Neuronal stem cell (in vitro differentiated cells): Measurements from ENCODE around the gene CUX1.
A peak's percentile ranks its signal among the peaks of the same experiment; 100 is the strongest.

ENCODE experiments used
- DNase-seq: peaks from one replicate; pipeline ENCODE4 v3.0.0-alpha.2; 2013; ENCODE audit warnings: low spot score
- H2AFZ ChIP-seq: one replicate; pipeline ENCODE4 v1.6.1; 2013; ENCODE audit warnings: mild to moderate bottlenecking, low read length, inconsistent platforms
- H2AK5ac ChIP-seq: 2 replicates; pipeline ENCODE4 v1.6.1; 2013; ENCODE audit warnings: low read depth, mild to moderate bottlenecking, inconsistent platforms, low read length, moderate library complexity, mixed read lengths
- H2BK120ac ChIP-seq: 2 replicates; pipeline ENCODE4 v1.6.1; 2013; ENCODE audit warnings: low read depth, mild to moderate bottlenecking, inconsistent platforms, low read length, moderate library complexity, mixed read lengths
- H2BK12ac ChIP-seq: one replicate; pipeline ENCODE4 v1.6.1; 2013; ENCODE audit warnings: low read length, inconsistent platforms
- H2BK15ac ChIP-seq: 2 replicates; pipeline ENCODE4 v1.6.1; 2013; ENCODE audit warnings: mild to moderate bottlenecking, low read length, inconsistent platforms, mixed read lengths
- H2BK5ac ChIP-seq: one replicate; pipeline ENCODE4 v1.6.1; 2013; ENCODE audit warnings: inconsistent platforms, mild to moderate bottlenecking, low read length, moderate library complexity
- H3K14ac ChIP-seq: one replicate; pipeline ENCODE4 v1.6.1; 2013; ENCODE audit warnings: low read length, inconsistent platforms
- H3K18ac ChIP-seq: 2 replicates; pipeline ENCODE4 v1.6.1; 2013; ENCODE audit warnings: low read length, inconsistent platforms
- H3K23ac ChIP-seq: 2 replicates; pipeline ENCODE4 v1.6.1; 2013; ENCODE audit warnings: low read depth, mild to moderate bottlenecking, mixed read lengths, low read length, inconsistent platforms; ENCODE audit not compliant: poor library complexity
- H3K27ac ChIP-seq: replicated peaks from 3 replicates; pipeline ENCODE4 v1.5.1; 2013; ENCODE audit warnings: low read length, inconsistent platforms
- H3K27me3 ChIP-seq, 3 experiments: 2 replicates each; pipeline ENCODE4 v1.6.1; 2013; ENCODE audit warnings: low read length in 3 of 3, mild to moderate bottlenecking in 2 of 3, inconsistent platforms in 1 of 3, low read depth in 1 of 3, mixed read lengths in 1 of 3, moderate library complexity in 1 of 3; ENCODE audit not compliant: control insufficient read depth in 3 of 3, insufficient read depth in 3 of 3
- H3K36me3 ChIP-seq, 2 donors: replicated peaks in 1 of 2; 2 replicates each; pipeline ENCODE4 v1.6.1; 2013; ENCODE audit warnings: low read length in 2 of 2; ENCODE audit not compliant: control insufficient read depth in 2 of 2, insufficient read depth in 2 of 2
- H3K4ac ChIP-seq: 2 replicates; pipeline ENCODE4 v1.6.1; 2013; ENCODE audit warnings: inconsistent platforms, mild to moderate bottlenecking, low read length, moderate library complexity
- H3K4me1 ChIP-seq, 2 donors: 1 replicate in 1 of 2; 2 replicates in 1 of 2; pipeline ENCODE4 v1.6.1; 2013; ENCODE audit warnings: low read length in 2 of 2, low read depth in 1 of 2; ENCODE audit not compliant: control insufficient read depth in 2 of 2, insufficient read depth in 1 of 2
- H3K4me2 ChIP-seq: one replicate; pipeline ENCODE4 v1.6.1; 2013; ENCODE audit warnings: mild to moderate bottlenecking, low read length, inconsistent platforms; ENCODE audit not compliant: insufficient read depth, poor library complexity, severe bottlenecking
- H3K4me3 ChIP-seq, 2 donors: 2 replicates each; pipeline ENCODE4 v1.5.1; 2013; ENCODE audit warnings: low read length in 2 of 2, mild to moderate bottlenecking in 2 of 2, inconsistent platforms in 1 of 2, moderate library complexity in 1 of 2
- H3K79me1 ChIP-seq: one replicate; pipeline ENCODE4 v1.6.1; 2013; ENCODE audit warnings: low read depth, mild to moderate bottlenecking, inconsistent platforms, low read length, moderate library complexity
- H3K9ac ChIP-seq: one replicate; pipeline ENCODE4 v1.6.1; 2013; ENCODE audit warnings: mild to moderate bottlenecking, low read depth, low read length, inconsistent platforms; ENCODE audit not compliant: poor library complexity
- H3K9me3 ChIP-seq, 2 donors: replicated peaks in 1 of 2; 2 replicates each; pipeline versions ENCODE3 to v1.6.1; 2013; ENCODE audit warnings: low read length in 2 of 2, mild to moderate bottlenecking in 2 of 2, inconsistent platforms in 1 of 2, low read depth in 1 of 2, mixed read lengths in 1 of 2, moderate library complexity in 1 of 2; ENCODE audit not compliant: control insufficient read depth in 2 of 2, insufficient read depth in 1 of 2
- H4K8ac ChIP-seq: one replicate; pipeline ENCODE4 v1.6.1; 2013; ENCODE audit warnings: low read depth, mild to moderate bottlenecking, inconsistent platforms, low read length, moderate library complexity
- H4K91ac ChIP-seq: one replicate; pipeline ENCODE4 v1.6.1; 2013; ENCODE audit warnings: low read length, low read depth, mild to moderate bottlenecking, inconsistent platforms; ENCODE audit not compliant: poor library complexity
- WGBS, 2 donors: extraction: QIAGEN DNeasy Blood & Tissue Kit; methylation state at CpG; one replicate each; pipeline ENCODE4 v1.1.7; 2013; ENCODE audit warnings: missing lambda C conversion rate in 2 of 2, mixed read lengths in 1 of 2; ENCODE audit not compliant: insufficient read length in 2 of 2, insufficient replicate concordance in 1 of 2; ENCODE audit errors: extremely low coverage in 2 of 2; 5-methylcytosine and 5-hydroxymethylcytosine counted together

CUX1 gene

GRCh38 chr7:101961811-101962210 is 144.4 kb downstream of the CUX1 start:
- Histone ChIP-seq H3K4me3 (no peak overlapping the region), H2BK12ac (no peak overlapping the region), H4K91ac (no peak overlapping the region), H3K23ac (no peak overlapping the region), H2BK120ac (no peak overlapping the region), H3K14ac (no peak overlapping the region), H3K79me1 (peaks cover 10% of the 10 kb centered on the region), H3K36me3 (peaks cover 0 to 4% of the 10 kb centered on the region in 2 donors), H3K27ac (no peak overlapping the region), H3K9me3 (peaks cover 0 to 2% of the 10 kb centered on the region in 2 donors), H2BK15ac (no peak overlapping the region), H3K18ac (no peak overlapping the region), H2BK5ac (no peak overlapping the region), H2AFZ (no peak overlapping the region), H4K8ac (no peak overlapping the region), H3K4me1 (no peaks in the 10 kb centered on the region), H3K9ac (no peak overlapping the region), H3K4me2 (no peak overlapping the region), H3K27me3 (no peaks in the 10 kb centered on the region), H3K4ac (no peak overlapping the region), H2AK5ac (no peak overlapping the region)
- no peak for DNase-seq
- no CpG with 5 or more reads among the region's 2 CpGs for WGBS, 2 donors

DNA sequence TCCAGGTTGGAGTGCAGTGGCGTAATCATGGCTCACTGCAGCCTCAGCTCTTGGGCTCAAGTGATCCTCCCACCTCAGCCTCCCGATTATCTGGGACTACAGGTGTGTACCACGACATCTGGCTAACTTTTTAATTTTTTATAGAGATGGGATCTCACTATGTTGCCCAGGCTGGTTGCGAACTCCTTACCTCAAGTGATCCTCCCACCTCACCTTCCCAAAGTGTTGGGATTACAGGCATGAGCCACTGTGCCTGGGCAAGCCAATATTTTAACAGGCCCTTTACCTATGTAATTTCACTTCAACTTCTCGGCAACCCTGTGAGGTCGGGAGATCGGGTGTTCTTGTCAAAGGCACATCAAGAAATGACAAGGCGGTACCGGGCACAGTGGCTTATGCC is 146.3 kb downstream of the CUX1 start:
- H3K23ac ChIP-seq: no peak overlapping the region
- H3K27ac ChIP-seq: no peak overlapping the region
- H3K27me3 ChIP-seq: no peaks in the 10 kb centered on the region
- H4K91ac ChIP-seq: no peak overlapping the region
- H3K18ac ChIP-seq: no peak overlapping the region
- H2AFZ ChIP-seq: no peak overlapping the region
- H4K8ac ChIP-seq: no peak overlapping the region
- H3K4me2 ChIP-seq: no peak overlapping the region
- H2BK15ac ChIP-seq: no peak overlapping the region
- peaks cover 0 to 2% of the 10 kb centered on the region in 2 donors for H3K9me3 ChIP-seq
- no peak overlapping the region for H2AK5ac ChIP-seq
- no peak for DNase-seq
- H2BK120ac ChIP-seq: no peak overlapping the region
- no peak overlapping the region for H2BK12ac ChIP-seq
- no peak overlapping the region for H3K14ac ChIP-seq
- H3K79me1 ChIP-seq: peaks cover 9% of the 10 kb centered on the region
- no peak overlapping the region for H2BK5ac ChIP-seq
- H3K4ac ChIP-seq: no peak overlapping the region
- no peak overlapping the region for H3K9ac ChIP-seq
- no peaks in the 10 kb centered on the region for H3K4me1 ChIP-seq
- no CpG with 5 or more reads among the region's 9 CpGs for WGBS, 2 donors
- H3K36me3 ChIP-seq: peaks cover 0 to 4% of the 10 kb centered on the region in 2 donors
- no peak overlapping the region for H3K4me3 ChIP-seq

DNA sequence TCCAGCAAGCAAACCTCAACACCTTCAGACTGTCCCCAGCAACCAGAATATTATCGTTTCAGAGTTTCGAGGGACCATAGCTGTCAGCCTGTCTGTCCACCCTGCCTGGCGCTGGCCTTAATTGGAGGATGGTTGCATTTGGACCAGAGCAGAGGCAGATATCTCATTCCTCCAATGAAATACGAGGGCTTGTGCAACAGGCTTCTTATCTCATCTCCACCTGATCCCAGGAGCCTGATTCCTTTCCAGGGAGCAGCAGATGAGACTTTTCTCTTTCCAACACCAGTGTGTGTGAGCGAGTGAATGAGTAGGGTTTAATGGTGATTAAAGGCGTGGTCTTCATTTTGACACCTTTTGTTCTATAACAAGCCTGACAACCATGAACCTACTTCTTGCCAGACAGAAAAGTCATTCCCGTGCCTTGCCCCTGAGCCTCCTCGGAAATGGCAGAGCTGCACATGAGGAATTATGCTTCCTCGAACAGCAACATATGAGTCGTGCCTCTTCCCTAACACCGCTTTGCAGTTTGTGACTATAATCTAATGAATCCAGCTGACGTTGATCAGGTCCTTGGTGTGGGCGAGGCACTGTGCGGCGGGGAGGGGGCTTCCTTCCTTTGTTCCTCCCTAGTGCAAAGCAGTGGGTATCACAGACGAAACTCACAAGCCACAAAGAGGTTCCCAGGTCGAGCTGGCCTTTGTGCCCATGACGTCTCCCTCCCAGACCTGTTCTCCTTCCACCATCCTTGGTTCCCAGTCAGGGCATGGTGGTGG is 147.4 kb downstream of the CUX1 start:
- Histone ChIP-seq H3K27ac (no peak overlapping the region), H3K4ac (no peak overlapping the region)

GRCh38 chr7:101968720-101969466 is 151.5 kb downstream of the CUX1 start:
- no peak for DNase-seq
- H4K91ac ChIP-seq: no peak overlapping the region
- peaks cover 0 to 4% of the 10 kb centered on the region in 2 donors for H3K36me3 ChIP-seq

More for the DNA sequence above, 147.4 kb downstream of the CUX1 start:
- Histone ChIP-seq H3K4me3 (no peak overlapping the region), H2BK12ac (no peak overlapping the region), H3K27me3 (no peaks in the 10 kb centered on the region), H4K8ac (peak overlapping the region; percentile 87), H2BK15ac (no peak overlapping the region), H2AK5ac (no peak overlapping the region), H2AFZ (no peak overlapping the region), H3K4me2 (no peak overlapping the region), H2BK120ac (no peak overlapping the region), H3K18ac (peak overlapping the region; percentile 77), H3K4me1 (no peaks in the 10 kb centered on the region), H3K79me1 (peaks cover 9% of the 10 kb centered on the region), H3K9ac (no peak overlapping the region), H3K36me3 (peaks cover 0 to 4% of the 10 kb centered on the region in 2 donors), H3K9me3 (peaks cover 0 to 2% of the 10 kb centered on the region in 2 donors), H4K91ac (no peak overlapping the region), H2BK5ac (no peak overlapping the region), H3K23ac (peak overlapping the region; percentile 87), H3K14ac (no peak overlapping the region)
- no CpG with 5 or more reads among the region's 18 CpGs for WGBS, 2 donors
- DNase-seq: no peak

More at GRCh38 chr7:101968720-101969466, 151.5 kb downstream of the CUX1 start:
- Histone ChIP-seq H2BK5ac (no peak overlapping the region), H2AFZ (no peak overlapping the region), H2BK15ac (no peak overlapping the region), H2AK5ac (no peak overlapping the region), H3K4me1 (peaks cover 0 to 4% of the 10 kb centered on the region in 2 donors), H2BK12ac (no peak overlapping the region), H3K9me3 (peaks cover 0 to 2% of the 10 kb centered on the region in 2 donors), H3K4ac (no peak overlapping the region), H3K4me2 (no peak overlapping the region), H3K4me3 (no peak overlapping the region), H3K18ac (no peak overlapping the region), H2BK120ac (no peak overlapping the region), H3K79me1 (peaks cover 11% of the 10 kb centered on the region), H3K27me3 (no peaks in the 10 kb centered on the region), H3K14ac (no peak overlapping the region), H3K9ac (no peak overlapping the region), H3K23ac (no peak overlapping the region), H3K27ac (no peak overlapping the region), H4K8ac (no peak overlapping the region)
- no CpG with 5 or more reads among the region's 6 CpGs for WGBS, 2 donors
